ENCODE results near the gene HTR1B.

The HTR1B gene

DNA sequence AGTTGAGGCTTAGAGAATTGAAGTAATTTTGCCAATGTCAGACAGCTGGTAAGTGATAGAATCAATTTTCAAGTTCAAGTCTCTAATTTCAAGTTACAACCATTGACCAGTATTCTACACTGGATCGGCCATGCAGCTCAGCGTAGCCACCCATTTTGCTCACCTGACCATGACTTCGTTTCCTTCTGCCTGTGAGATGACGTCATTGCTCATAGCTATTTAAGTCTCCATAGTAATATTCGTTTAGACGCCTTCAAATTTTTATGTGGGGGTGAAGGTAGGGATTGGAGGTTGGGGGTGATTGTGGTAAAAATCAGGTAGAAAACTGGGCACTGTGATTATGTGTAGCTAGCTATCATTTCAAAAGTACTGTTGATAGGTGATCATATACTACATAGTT is 5.6 kb upstream of the HTR1B start:
- TF ChIP-seq SPI1 (IDR thresholded peaks at IDR 0.05; ENCODE audit: borderline replicate concordance, low read depth): no peak
- TF ChIP-seq GABPA (IDR thresholded peaks at IDR 0.05; ENCODE audit: low read depth): no peak
- TF ChIP-seq, protein P1, sequence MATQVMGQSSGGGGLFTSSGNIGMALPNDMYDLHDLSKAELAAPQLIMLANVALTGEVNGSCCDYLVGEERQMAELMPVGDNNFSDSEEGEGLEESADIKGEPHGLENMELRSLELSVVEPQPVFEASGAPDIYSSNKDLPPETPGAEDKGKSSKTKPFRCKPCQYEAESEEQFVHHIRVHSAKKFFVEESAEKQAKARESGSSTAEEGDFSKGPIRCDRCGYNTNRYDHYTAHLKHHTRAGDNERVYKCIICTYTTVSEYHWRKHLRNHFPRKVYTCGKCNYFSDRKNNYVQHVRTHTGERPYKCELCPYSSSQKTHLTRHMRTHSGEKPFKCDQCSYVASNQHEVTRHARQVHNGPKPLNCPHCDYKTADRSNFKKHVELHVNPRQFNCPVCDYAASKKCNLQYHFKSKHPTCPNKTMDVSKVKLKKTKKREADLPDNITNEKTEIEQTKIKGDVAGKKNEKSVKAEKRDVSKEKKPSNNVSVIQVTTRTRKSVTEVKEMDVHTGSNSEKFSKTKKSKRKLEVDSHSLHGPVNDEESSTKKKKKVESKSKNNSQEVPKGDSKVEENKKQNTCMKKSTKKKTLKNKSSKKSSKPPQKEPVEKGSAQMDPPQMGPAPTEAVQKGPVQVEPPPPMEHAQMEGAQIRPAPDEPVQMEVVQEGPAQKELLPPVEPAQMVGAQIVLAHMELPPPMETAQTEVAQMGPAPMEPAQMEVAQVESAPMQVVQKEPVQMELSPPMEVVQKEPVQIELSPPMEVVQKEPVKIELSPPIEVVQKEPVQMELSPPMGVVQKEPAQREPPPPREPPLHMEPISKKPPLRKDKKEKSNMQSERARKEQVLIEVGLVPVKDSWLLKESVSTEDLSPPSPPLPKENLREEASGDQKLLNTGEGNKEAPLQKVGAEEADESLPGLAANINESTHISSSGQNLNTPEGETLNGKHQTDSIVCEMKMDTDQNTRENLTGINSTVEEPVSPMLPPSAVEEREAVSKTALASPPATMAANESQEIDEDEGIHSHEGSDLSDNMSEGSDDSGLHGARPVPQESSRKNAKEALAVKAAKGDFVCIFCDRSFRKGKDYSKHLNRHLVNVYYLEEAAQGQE (IDR thresholded peaks at IDR 0.05; ENCODE audit: insufficient replicate concordance, low read depth): no peak
- TF ChIP-seq, protein P2, sequence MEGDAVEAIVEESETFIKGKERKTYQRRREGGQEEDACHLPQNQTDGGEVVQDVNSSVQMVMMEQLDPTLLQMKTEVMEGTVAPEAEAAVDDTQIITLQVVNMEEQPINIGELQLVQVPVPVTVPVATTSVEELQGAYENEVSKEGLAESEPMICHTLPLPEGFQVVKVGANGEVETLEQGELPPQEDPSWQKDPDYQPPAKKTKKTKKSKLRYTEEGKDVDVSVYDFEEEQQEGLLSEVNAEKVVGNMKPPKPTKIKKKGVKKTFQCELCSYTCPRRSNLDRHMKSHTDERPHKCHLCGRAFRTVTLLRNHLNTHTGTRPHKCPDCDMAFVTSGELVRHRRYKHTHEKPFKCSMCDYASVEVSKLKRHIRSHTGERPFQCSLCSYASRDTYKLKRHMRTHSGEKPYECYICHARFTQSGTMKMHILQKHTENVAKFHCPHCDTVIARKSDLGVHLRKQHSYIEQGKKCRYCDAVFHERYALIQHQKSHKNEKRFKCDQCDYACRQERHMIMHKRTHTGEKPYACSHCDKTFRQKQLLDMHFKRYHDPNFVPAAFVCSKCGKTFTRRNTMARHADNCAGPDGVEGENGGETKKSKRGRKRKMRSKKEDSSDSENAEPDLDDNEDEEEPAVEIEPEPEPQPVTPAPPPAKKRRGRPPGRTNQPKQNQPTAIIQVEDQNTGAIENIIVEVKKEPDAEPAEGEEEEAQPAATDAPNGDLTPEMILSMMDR (IDR thresholded peaks at IDR 0.05; ENCODE audit: insufficient read depth, low read length): no peak
- TF ChIP-seq POLR2AphosphoS5 (IDR thresholded peaks at IDR 0.05; ENCODE audit: low read depth): no peak
- H3K4me3 ChIP-seq (replicated peaks; ENCODE audit: insufficient read depth, low read length): no peak overlapping the region

DNA sequence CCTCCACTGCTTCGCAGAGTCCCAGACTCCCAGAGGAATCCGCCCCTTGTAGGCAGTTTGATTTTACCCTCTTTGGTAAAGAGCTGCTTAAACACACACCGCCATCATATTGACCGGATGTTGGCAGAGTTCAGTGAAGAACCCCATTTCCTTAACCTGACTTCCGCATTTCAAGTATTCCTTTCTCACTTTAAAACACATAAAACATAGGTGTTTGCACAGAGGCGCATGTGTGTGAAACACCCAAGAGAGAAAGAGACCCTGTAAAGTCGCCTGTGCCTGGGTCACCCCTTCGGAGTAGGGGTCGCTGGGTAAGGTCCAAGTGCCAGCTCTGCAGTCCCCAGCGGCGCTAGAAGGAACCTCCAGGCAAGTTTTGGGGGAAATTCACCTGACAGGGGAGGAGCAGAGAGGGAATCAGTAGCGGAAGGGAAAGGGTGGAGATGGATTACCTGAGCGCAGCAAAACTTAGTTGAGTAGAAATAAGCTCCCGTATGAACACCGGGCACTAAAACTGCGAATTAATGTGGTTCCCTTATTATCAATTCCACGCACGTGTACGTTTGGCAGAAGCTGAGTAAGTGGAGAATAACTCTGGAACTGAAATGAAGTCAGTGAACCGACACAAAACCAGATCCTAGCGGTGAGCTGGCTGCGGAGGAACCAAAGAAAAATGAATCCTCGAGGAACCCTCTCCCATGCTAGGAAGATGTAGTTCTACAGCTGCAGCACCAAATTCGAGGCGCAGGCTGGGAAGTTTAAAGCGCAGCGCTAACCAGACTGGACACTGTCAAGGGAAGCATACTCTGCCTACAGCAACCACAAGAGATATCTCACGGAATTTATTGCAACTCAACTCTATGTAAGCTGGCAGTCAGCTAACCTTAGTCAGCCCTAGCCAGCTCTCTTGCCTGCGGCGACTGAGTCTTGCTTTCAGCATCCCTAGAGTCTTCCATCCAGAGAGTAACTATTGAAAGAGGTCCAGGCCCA is 3.5 kb upstream of the HTR1B start:
- H3K27me3 ChIP-seq (ENCODE audit: insufficient read depth, poor library complexity, severe bottlenecking): peaks cover 29% of the 10 kb centered on the region
- H3K27ac ChIP-seq (replicated peaks): no peak overlapping the region
- TF ChIP-seq SPI1 (IDR thresholded peaks at IDR 0.05; ENCODE audit: borderline replicate concordance, low read depth) (peak; percentile 89), GABPA (IDR thresholded peaks at IDR 0.05; ENCODE audit: low read depth) (peak; percentile 49)
- TF ChIP-seq, protein P2 (IDR thresholded peaks at IDR 0.05; ENCODE audit: insufficient read depth, low read length): no peak
- TF ChIP-seq, protein P1 (IDR thresholded peaks at IDR 0.05; ENCODE audit: insufficient replicate concordance, low read depth): no peak
- H3K4me3 ChIP-seq (replicated peaks; ENCODE audit: insufficient read depth, low read length): peak overlapping the region; percentile 42
- DNase-seq (ENCODE audit: low read depth in 1 of 2, low spot score in 1 of 2): peak in 1 of 2 experiments; percentile 33

More for the DNA sequence above, 5.6 kb upstream of the HTR1B start:
- Histone ChIP-seq H3K27me3 (ENCODE audit: insufficient read depth, poor library complexity, severe bottlenecking) (peaks cover 11% of the 10 kb centered on the region), H3K27ac (replicated peaks) (no peak overlapping the region)
- DNase-seq (ENCODE audit: low read depth in 1 of 2, low spot score in 1 of 2): no peak

DNA sequence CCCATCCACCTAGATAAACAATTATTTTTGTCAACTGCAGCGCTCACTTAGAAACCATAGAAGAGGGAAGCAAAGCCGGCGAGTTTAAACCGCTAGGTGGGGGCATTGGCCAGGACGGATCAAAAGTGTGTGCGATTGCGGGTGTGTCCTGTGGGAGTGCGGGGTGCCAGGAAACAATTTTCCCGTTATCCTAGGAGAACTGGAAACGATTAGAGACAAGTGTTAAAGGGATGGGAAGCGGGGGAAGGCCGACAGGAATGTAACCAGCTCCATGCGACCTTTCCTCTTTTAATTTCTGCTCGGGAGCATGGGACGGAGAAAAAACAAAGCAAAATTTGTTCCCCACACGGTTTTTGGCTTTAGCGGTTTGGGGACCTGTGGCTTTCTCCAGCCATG is 2.8 kb upstream of the HTR1B start:
- Histone ChIP-seq H3K27ac (replicated peaks) (no peak overlapping the region), H3K27me3 (ENCODE audit: insufficient read depth, poor library complexity, severe bottlenecking) (peaks cover 30% of the 10 kb centered on the region), H3K4me3 (replicated peaks; ENCODE audit: insufficient read depth, low read length) (peak overlapping the region; percentile 42)
- DNase-seq (ENCODE audit: low read depth in 1 of 2, low spot score in 1 of 2): peak in 1 of 2 experiments; percentile 62
- TF ChIP-seq, protein P2 (IDR thresholded peaks at IDR 0.05; ENCODE audit: insufficient read depth, low read length): peak; percentile 32
- no peak for TF ChIP-seq POLR2AphosphoS5 (IDR thresholded peaks at IDR 0.05; ENCODE audit: low read depth)

All from HL-60 (cell line).